ENCODE data around the gene IL23R.

Gene IL23R

GRCh38 chr1:67171574-67171955, 5.3 kb downstream of the IL23R start:
- H4K20me1 ChIP-seq = no peaks in the 10 kb centered on the region
- no peak for TF ChIP-seq Cebpa-rat (IDR thresholded peaks at IDR 0.05)
- H3K27me3 ChIP-seq = no peaks in the 10 kb centered on the region
- no peak overlapping the region for H3K4me3 ChIP-seq
- H3K4me2 ChIP-seq = peak overlapping the region; percentile 61
- H3K9me3 ChIP-seq = 0 out of 2 replicates have a peak, but pooled peaks cover 5% of the 10 kb centered on the region
- no peak overlapping the region for H3K9ac ChIP-seq
- H3K4me1 ChIP-seq = peaks cover 34% of the 10 kb centered on the region
- no peaks in the 10 kb centered on the region for H3K36me3 ChIP-seq
- H3K27ac ChIP-seq = no peak overlapping the region

GRCh38 chr1:67171978-67172377, 5.7 kb downstream of the IL23R start:
- no peaks in the 10 kb centered on the region for H3K27me3 ChIP-seq
- H3K4me2 ChIP-seq = peak overlapping the region; percentile 61
- peaks cover 34% of the 10 kb centered on the region for H3K4me1 ChIP-seq
- 0 out of 2 replicates have a peak, but pooled peaks cover 5% of the 10 kb centered on the region for H3K9me3 ChIP-seq
- H3K9ac ChIP-seq = no peak overlapping the region
- H3K4me3 ChIP-seq = no peak overlapping the region
- no peaks in the 10 kb centered on the region for H4K20me1 ChIP-seq
- no peak for TF ChIP-seq Cebpa-rat (IDR thresholded peaks at IDR 0.05)
- H3K27ac ChIP-seq = no peak overlapping the region
- no peaks in the 10 kb centered on the region for H3K36me3 ChIP-seq

GRCh38 chr1:67173988-67174387, 7.7 kb downstream of the IL23R start:
- TF ChIP-seq Cebpa-rat (IDR thresholded peaks at IDR 0.05) = no peak
- no peak overlapping the region for H3K27ac ChIP-seq
- no peaks in the 10 kb centered on the region for H3K27me3 ChIP-seq
- no peak overlapping the region for H3K4me2 ChIP-seq
- no peak overlapping the region for H3K4me3 ChIP-seq
- H3K9me3 ChIP-seq = 0 out of 2 replicates have a peak, but pooled peaks cover 5% of the 10 kb centered on the region
- H3K36me3 ChIP-seq = no peaks in the 10 kb centered on the region
- no peak overlapping the region for H3K9ac ChIP-seq
- H4K20me1 ChIP-seq = no peaks in the 10 kb centered on the region
- H3K4me1 ChIP-seq = peaks cover 34% of the 10 kb centered on the region

- no peak overlapping the region for H3K9ac ChIP-seq
- H3K36me3 ChIP-seq = no peaks in the 10 kb centered on the region
These were observed 8.5 kb downstream of the IL23R start for GRCh38 chr1:67174716-67175284.

GRCh38 chr1:67175530-67176087, 9.4 kb downstream of the IL23R start:
- H3K36me3 ChIP-seq = no peaks in the 10 kb centered on the region
- H3K9me3 ChIP-seq = 0 out of 2 replicates have a peak, but pooled peaks cover 5% of the 10 kb centered on the region
- no peak overlapping the region for H3K4me2 ChIP-seq
- H3K9ac ChIP-seq = no peak overlapping the region
- no peak overlapping the region for H3K27ac ChIP-seq
- peaks cover 27% of the 10 kb centered on the region for H3K4me1 ChIP-seq
- TF ChIP-seq Cebpa-rat (IDR thresholded peaks at IDR 0.05) = no peak
- no peaks in the 10 kb centered on the region for H3K27me3 ChIP-seq
- no peak overlapping the region for H3K4me3 ChIP-seq
- H4K20me1 ChIP-seq = no peaks in the 10 kb centered on the region

More at GRCh38 chr1:67174716-67175284, 8.5 kb downstream of the IL23R start:
- Histone ChIP-seq H3K4me1 (peaks cover 34% of the 10 kb centered on the region), H4K20me1 (no peaks in the 10 kb centered on the region), H3K4me2 (no peak overlapping the region), H3K9me3 (0 out of 2 replicates have a peak, but pooled peaks cover 5% of the 10 kb centered on the region), H3K27ac (no peak overlapping the region), H3K27me3 (no peaks in the 10 kb centered on the region), H3K4me3 (no peak overlapping the region)
- no peak for TF ChIP-seq Cebpa-rat (IDR thresholded peaks at IDR 0.05)

- 0 out of 2 replicates have a peak, but pooled peaks cover 10% of the 10 kb centered on the region for H3K9me3 ChIP-seq
- no peak for TF ChIP-seq Cebpa-rat (IDR thresholded peaks at IDR 0.05)
These were observed 18.7 kb downstream of the IL23R start for GRCh38 chr1:67184838-67185421.

GRCh38 chr1:67188137-67188536, 21.9 kb downstream of the IL23R start:
- Histone ChIP-seq H3K27me3 (no peaks in the 10 kb centered on the region), H3K36me3 (no peaks in the 10 kb centered on the region), H3K9me3 (no peaks in the 10 kb centered on the region), H3K4me3 (no peak overlapping the region), H3K4me2 (peak overlapping the region; percentile 20; the same call in 1 of the 2 replicates), H3K27ac (no peak overlapping the region), H3K4me1 (peaks cover 8% of the 10 kb centered on the region), H3K9ac (no peak overlapping the region), H4K20me1 (no peaks in the 10 kb centered on the region)
- TF ChIP-seq Cebpa-rat (IDR thresholded peaks at IDR 0.05) = no peak

More at GRCh38 chr1:67184838-67185421, 18.7 kb downstream of the IL23R start:
- Histone ChIP-seq H3K27me3 (no peaks in the 10 kb centered on the region), H3K36me3 (no peaks in the 10 kb centered on the region), H3K4me2 (no peak overlapping the region), H3K4me1 (peaks cover 8% of the 10 kb centered on the region), H3K9ac (no peak overlapping the region), H3K4me3 (no peak overlapping the region), H3K27ac (no peak overlapping the region), H4K20me1 (no peaks in the 10 kb centered on the region)

GRCh38 chr1:67189953-67190352, 23.7 kb downstream of the IL23R start:
- peaks cover 21% of the 10 kb centered on the region for H3K4me1 ChIP-seq
- no peak for TF ChIP-seq Cebpa-rat (IDR thresholded peaks at IDR 0.05)
- H3K4me2 ChIP-seq = no peak overlapping the region

GRCh38 chr1:67190410-67190809, 24.2 kb downstream of the IL23R start:
- Histone ChIP-seq H3K27me3 (no peaks in the 10 kb centered on the region), H4K20me1 (no peaks in the 10 kb centered on the region), H3K4me1 (peaks cover 23% of the 10 kb centered on the region), H3K4me3 (no peak overlapping the region), H3K4me2 (no peak overlapping the region), H3K9ac (no peak overlapping the region), H3K27ac (no peak overlapping the region), H3K9me3 (no peaks in the 10 kb centered on the region), H3K36me3 (no peaks in the 10 kb centered on the region)
- TF ChIP-seq Cebpa-rat (IDR thresholded peaks at IDR 0.05) = no peak

More at GRCh38 chr1:67189953-67190352, 23.7 kb downstream of the IL23R start:
- Histone ChIP-seq H3K27ac (no peak overlapping the region), H3K9me3 (no peaks in the 10 kb centered on the region), H3K4me3 (no peak overlapping the region), H3K9ac (no peak overlapping the region), H3K36me3 (no peaks in the 10 kb centered on the region), H3K27me3 (no peaks in the 10 kb centered on the region), H4K20me1 (no peaks in the 10 kb centered on the region)

- Histone ChIP-seq H4K20me1 (no peaks in the 10 kb centered on the region), H3K9ac (no peak overlapping the region), H3K4me2 (no peak overlapping the region), H3K4me1 (peaks cover 23% of the 10 kb centered on the region), H3K9me3 (no peaks in the 10 kb centered on the region), H3K4me3 (no peak overlapping the region), H3K27ac (no peak overlapping the region), H3K27me3 (no peaks in the 10 kb centered on the region), H3K36me3 (no peaks in the 10 kb centered on the region)
- no peak for TF ChIP-seq Cebpa-rat (IDR thresholded peaks at IDR 0.05)
These were observed 24.7 kb downstream of the IL23R start for GRCh38 chr1:67190942-67191341.

Data from BLaER1 (cell line).